ENCODE results near the gene LIPG.

LIPG gene

DNA sequence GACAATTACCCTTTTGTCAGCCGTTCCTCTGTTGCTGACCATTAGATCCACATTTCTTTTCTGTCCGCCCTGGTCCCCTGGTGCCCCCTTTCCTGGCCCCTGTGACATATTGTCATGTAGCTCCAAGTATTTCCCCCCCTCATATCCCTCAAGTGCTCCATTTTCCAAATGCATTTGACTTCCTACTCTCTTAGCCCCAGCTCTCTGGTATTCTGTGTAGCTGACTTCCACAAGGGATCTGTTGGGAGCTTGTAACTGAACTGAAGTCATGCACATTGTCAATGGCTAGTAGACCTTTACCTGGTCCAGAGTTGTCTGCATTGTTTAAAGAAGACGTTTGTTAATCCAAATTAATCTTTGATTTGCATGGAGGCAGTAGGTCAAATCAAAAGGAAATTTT, 34.8 kb downstream of the LIPG start:
- no peaks in the 10 kb centered on the region for H3K36me3 ChIP-seq (ENCODE audit: insufficient read depth, low read length)
- no peak overlapping the region for H3K9ac ChIP-seq (ENCODE audit: low read depth, low read length)
- H3K9me3 ChIP-seq (ENCODE audit: control insufficient read depth, insufficient read depth, low read length), result no peaks in the 10 kb centered on the region
- H3K4me1 ChIP-seq (ENCODE audit: insufficient read depth, low read length), result no peaks in the 10 kb centered on the region

DNA sequence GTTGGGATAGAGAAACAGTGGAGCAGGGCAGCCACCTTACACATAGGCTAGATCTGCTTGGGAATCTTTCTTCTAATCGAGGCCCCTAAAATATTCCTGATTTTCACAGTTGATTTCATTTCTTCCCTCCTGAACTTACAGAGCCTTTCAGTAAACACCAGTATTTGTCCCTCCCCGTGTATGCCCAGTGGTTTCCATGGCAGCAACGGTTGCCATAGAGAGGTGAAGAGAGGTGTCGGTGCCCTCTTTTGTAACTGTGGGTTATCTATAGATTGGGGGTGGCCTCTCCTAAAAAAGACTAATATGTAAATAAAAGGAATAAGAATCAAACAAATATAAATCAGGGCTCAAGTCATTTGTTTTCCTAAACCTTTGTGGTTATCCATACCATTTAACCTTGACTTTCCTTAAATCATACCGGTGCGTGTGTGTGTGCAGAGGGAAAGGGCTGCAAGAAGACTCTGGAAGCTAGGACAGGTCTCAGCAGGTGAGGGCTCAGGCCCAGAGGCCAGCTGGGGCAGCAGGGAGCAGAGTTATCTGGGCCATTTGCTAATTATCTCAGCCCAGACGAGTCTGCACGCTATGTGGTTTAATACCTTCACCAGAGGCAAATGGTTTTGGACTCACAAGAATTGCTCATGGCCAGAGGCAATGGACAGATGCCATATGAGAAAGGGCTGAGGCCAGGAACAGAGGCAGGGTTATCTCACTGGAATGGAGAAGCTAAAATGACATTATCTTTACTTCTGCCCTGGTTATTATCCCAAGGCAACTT, 35.5 kb downstream of the LIPG start:
- Histone ChIP-seq H3K9ac (ENCODE audit: low read depth, low read length) (no peak overlapping the region), H3K36me3 (ENCODE audit: insufficient read depth, low read length) (no peaks in the 10 kb centered on the region), H3K9me3 (ENCODE audit: control insufficient read depth, insufficient read depth, low read length) (no peaks in the 10 kb centered on the region), H3K4me1 (ENCODE audit: insufficient read depth, low read length) (no peaks in the 10 kb centered on the region)

DNA sequence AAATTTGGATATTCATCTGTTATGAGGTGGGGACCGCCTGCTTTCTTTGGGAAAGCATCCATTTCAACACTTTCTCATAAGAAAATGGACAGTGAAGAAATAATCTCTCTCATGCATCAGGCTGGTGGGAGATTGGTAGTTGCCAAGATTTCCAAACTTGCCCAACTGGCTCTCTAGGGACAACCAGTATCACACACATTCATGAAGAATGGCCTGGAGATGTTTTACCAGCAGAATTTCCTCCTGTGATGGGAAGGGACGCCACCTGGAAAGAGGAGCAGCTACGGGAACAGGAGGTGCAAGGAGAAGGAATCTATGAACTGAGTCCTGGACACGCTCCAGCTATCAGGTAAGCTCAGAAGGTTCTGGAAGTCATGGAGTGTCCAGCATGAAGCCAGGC, 39.4 kb downstream of the LIPG start:
- no peak overlapping the region for H3K9ac ChIP-seq (ENCODE audit: low read depth, low read length)
- H3K9me3 ChIP-seq (ENCODE audit: control insufficient read depth, insufficient read depth, low read length), result peaks cover 3% of the 10 kb centered on the region; the same call in 1 of the 2 replicates
- no peaks in the 10 kb centered on the region for H3K4me1 ChIP-seq (ENCODE audit: insufficient read depth, low read length)

DNA sequence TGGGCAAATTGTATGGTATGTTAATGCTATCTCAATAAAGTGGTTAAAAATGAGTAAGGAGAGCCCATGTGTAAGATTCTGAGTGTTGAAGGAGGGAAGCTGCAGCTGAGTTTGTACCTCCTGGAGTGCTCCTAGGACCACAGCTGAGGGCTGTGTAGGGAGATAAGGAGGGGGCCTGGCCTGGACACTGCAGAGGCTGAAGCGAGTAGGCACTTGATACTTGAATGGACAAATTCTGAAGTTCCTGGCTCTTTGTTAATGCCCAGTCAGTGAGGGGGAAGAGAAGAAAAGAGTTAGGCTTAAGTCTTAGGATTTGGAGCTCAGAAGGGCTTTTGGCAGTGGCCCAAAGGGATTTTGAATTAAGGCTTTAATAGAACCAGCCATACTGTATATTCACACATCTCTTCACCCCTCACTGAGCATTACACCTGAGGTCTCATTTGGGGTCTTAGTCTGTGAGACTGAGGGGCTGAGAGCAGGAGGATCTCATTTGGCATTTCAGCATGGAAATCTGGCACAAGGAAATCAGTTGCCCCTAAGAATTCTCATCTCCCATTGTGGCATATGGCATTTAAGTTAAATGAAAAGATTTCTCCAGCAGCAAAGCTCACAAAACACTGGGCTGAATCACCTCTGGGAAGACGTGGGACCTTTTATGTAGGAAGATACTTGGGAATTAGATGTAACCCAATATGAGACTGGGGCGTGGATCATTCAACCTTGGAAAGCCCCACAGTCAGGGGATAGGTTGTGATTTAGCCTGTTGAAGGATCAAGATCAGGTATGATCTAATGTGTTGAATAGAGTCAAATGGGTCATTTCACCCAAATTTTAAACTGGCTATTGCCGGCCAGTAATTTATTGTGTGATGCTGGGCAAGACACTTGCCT, 46.8 kb downstream of the LIPG start:
- Histone ChIP-seq H3K9ac (ENCODE audit: low read depth, low read length) (no peak overlapping the region), H3K4me1 (ENCODE audit: insufficient read depth, low read length) (peaks cover 9% of the 10 kb centered on the region), H3K9me3 (ENCODE audit: control insufficient read depth, insufficient read depth, low read length) (peaks cover 3% of the 10 kb centered on the region; the same call in 1 of the 2 replicates), H3K36me3 (ENCODE audit: insufficient read depth, low read length) (no peaks in the 10 kb centered on the region)

More for the DNA sequence above, 39.4 kb downstream of the LIPG start:
- H3K36me3 ChIP-seq (ENCODE audit: insufficient read depth, low read length), result no peaks in the 10 kb centered on the region

DNA sequence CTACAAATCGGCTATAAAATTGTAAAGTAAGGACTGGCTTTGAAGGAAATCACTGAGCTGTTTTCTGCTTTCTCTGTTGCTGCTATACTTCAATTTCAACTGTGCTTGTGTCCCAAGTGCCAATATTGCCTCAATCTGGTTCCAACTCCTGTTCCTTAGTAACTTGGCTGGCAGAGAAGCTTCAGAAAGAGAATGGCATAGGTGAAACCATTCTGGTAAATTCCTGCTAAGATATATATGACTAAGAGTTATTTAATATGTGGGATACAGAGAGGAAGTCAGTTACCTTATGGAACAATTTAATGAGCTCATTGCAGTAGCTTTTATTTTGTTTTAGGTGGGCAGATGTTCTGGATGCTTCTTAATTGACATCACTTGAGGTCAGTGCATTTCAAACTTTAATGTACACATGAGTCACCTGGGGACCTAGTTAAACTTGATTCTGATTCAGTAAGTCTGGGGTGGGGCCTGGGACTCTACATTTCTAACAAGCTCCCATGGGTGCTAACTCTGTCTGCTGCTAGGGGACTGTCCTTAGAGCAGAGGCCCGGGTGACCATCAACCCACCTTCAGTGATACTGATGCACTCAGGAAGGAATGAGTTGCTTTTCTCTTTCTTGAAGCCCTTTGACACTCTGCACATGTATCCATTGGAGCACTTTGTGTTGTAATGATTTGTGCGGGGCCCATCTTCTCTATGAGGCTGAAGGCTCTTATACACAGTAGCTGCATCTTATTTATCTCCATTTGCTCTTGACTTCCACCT, 47.6 kb downstream of the LIPG start:
- H3K36me3 ChIP-seq (ENCODE audit: insufficient read depth, low read length), result no peaks in the 10 kb centered on the region

DNA sequence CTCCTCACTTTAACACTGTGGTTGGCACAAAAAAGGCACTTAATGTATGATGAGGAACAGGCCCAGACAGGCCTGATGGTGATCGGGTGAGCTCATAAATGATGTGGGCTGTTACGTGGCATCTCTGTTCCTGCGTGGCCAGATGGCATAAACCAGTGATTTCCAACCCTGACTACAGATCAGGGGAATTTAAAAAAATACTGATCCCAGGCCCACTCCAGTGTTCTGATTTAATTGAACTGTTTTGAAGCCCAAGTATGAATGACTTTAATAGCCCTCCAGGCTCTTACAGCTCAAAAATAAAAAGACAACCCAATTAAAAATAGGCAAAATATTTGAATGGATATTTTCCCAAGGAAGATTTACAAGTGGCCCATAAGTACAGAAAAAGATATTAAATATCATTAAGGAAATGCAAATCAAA, 48.2 kb downstream of the LIPG start:
- H3K36me3 ChIP-seq (ENCODE audit: insufficient read depth, low read length), result no peaks in the 10 kb centered on the region
- peaks cover 16% of the 10 kb centered on the region for H3K4me1 ChIP-seq (ENCODE audit: insufficient read depth, low read length)
- no peak overlapping the region for H3K9ac ChIP-seq (ENCODE audit: low read depth, low read length)
- H3K9me3 ChIP-seq (ENCODE audit: control insufficient read depth, insufficient read depth, low read length), result peaks cover under 1% of the 10 kb centered on the region; the same call in 1 of the 2 replicates

More for the DNA sequence above, 47.6 kb downstream of the LIPG start:
- H3K9me3 ChIP-seq (ENCODE audit: control insufficient read depth, insufficient read depth, low read length), result peaks cover 3% of the 10 kb centered on the region; the same call in 1 of the 2 replicates
- no peak overlapping the region for H3K9ac ChIP-seq (ENCODE audit: low read depth, low read length)
- peaks cover 16% of the 10 kb centered on the region for H3K4me1 ChIP-seq (ENCODE audit: insufficient read depth, low read length)

DNA sequence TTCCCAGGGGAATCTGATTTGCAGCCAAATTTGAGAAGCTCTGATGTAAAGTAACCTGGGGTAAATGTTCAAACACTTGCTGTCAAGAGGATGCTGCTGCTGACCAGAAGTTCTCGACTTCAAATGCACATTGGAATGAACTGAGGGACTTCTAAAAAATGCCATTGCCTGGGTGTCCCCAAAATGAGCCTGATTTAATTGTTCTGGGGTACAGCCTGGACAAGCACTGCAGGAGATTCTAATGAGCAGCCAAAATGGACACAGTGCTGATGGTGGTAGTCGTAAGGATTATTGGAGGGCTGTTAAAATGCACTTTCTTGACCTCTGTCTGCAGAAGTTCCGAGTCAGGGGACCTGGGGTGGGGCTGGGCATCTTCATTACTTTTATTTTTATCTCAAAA, 49.5 kb downstream of the LIPG start:
- Histone ChIP-seq H3K9me3 (ENCODE audit: control insufficient read depth, insufficient read depth, low read length) (no peaks in the 10 kb centered on the region), H3K36me3 (ENCODE audit: insufficient read depth, low read length) (no peaks in the 10 kb centered on the region), H3K9ac (ENCODE audit: low read depth, low read length) (no peak overlapping the region), H3K4me1 (ENCODE audit: insufficient read depth, low read length) (peaks cover 16% of the 10 kb centered on the region)

DNA sequence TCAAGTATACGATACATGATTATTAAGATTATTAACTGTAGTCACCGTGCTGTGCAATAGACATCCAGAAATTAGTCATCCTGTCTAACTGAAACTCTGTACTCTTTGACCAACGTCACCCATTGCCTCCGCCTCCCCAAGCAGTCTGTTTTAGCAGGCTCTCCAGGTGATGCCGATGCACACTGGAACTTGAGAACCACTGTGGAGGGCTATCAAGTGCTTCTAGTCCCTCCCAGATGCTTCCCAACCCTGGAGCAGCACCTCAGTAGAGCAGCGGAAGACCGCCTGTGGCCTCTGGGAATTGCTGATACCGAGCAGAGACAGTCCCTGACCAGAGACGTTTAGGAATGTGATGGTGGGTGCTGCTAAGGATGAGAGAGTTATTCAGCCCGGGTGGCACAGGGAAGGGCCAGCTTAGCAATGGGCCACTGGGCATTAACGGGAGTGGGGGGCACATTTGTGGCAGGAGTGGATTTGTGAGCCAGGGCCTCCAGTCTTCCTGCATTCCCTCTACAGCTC, 50.7 kb downstream of the LIPG start:
- no peak overlapping the region; the same call in 1 of the 2 replicates for H3K9ac ChIP-seq (ENCODE audit: low read depth, low read length)
- H3K36me3 ChIP-seq (ENCODE audit: insufficient read depth, low read length), result no peaks in the 10 kb centered on the region

DNA sequence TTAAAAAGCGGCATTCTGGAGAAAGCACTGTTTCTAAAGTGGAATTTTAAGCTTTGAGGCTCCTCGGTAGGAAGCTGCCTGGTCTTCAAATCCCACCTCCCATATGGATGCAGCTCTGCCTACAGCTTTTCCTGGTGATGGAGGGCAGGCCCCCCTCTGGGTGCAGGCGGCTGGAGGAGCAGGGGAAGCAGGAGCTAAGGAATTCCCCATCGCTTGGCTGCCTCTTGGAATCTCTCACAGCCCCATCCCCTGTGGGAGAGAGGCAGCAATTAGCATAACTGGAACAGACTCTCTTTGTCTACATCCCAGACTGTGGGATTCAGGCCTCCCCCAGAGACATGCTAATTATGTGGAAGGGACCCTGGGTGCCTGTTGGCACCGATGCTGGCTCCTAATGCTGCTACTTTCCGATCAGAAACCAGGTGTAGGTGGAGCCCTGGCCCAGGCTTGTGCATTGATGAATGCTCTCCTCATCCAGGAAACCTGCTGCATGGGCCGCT, 51.3 kb downstream of the LIPG start:
- Histone ChIP-seq H3K9me3 (ENCODE audit: control insufficient read depth, insufficient read depth, low read length) (no peaks in the 10 kb centered on the region), H3K36me3 (ENCODE audit: insufficient read depth, low read length) (no peaks in the 10 kb centered on the region), H3K9ac (ENCODE audit: low read depth, low read length) (peak overlapping the region; percentile 15; the same call in 1 of the 2 replicates), H3K4me1 (ENCODE audit: insufficient read depth, low read length) (peaks cover 16% of the 10 kb centered on the region)

More for the DNA sequence above, 50.7 kb downstream of the LIPG start:
- H3K4me1 ChIP-seq (ENCODE audit: insufficient read depth, low read length), result peaks cover 16% of the 10 kb centered on the region
- H3K9me3 ChIP-seq (ENCODE audit: control insufficient read depth, insufficient read depth, low read length), result no peaks in the 10 kb centered on the region

DNA sequence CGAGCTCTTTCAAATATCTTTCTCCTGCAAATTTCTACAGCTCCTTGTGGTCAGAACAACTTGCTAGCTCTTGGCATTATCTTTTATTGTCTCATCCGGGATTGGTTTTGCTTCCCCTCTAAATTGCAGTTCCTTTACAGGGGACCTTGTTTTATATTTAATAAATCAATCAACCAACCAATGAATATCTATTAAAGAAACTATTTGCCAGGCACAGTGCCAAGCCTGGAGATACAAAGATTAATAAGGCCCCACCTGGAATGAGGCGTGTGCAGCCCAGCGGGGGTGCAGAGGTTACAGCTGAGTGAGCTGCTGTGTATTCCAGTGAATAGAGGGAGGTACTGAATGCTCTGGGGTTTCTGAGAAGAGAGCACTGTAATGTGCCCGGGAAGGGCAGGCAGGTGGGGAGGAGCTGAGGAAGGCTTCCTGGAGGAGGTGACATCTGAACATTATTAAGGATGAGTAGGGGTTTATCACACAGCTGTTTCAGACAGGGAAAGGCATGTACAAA, 51.8 kb downstream of the LIPG start:
- Histone ChIP-seq H3K4me1 (ENCODE audit: insufficient read depth, low read length) (peaks cover 16% of the 10 kb centered on the region), H3K9ac (ENCODE audit: low read depth, low read length) (peak overlapping the region; percentile 15; the same call in 1 of the 2 replicates), H3K9me3 (ENCODE audit: control insufficient read depth, insufficient read depth, low read length) (no peaks in the 10 kb centered on the region), H3K36me3 (ENCODE audit: insufficient read depth, low read length) (no peaks in the 10 kb centered on the region)

DNA sequence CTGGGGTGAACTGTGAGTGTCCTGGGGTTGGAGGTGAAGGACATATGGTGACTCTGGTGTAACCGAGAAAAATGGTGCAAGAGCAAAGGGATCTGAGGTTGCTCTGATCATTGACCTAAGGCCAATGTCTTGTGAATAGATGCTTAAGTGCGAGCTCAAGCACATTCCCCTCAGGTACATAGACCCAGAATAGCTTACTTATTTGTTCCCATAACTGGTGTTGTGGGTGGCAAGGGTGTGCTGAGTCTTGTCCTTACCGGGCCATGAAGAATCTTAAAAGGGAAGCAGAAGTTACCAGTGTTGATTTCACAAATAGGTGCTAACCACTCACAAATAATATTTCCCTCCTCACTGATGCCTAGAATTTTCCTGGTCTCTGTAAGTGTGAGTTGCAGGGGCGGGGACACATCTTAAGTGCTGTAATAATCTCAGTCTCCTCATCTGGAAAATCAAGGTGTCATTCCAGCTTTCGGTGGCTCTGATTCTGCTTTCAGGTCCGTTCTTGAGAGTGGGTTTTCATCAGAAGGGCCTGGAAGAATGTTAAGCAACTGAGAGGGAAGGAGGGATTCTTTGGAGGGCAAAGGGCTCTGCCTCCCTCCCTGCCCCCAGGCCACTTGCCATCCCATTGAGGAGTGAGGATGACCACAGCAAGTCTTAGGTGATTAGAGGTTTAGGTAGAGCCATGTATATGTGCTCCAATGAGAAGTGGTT, 54.9 kb downstream of the LIPG start:
- no peak overlapping the region for H3K9ac ChIP-seq (ENCODE audit: low read depth, low read length)
- H3K36me3 ChIP-seq (ENCODE audit: insufficient read depth, low read length), result no peaks in the 10 kb centered on the region
- H3K4me1 ChIP-seq (ENCODE audit: insufficient read depth, low read length), result peaks cover 16% of the 10 kb centered on the region
- no peaks in the 10 kb centered on the region for H3K9me3 ChIP-seq (ENCODE audit: control insufficient read depth, insufficient read depth, low read length)

DNA sequence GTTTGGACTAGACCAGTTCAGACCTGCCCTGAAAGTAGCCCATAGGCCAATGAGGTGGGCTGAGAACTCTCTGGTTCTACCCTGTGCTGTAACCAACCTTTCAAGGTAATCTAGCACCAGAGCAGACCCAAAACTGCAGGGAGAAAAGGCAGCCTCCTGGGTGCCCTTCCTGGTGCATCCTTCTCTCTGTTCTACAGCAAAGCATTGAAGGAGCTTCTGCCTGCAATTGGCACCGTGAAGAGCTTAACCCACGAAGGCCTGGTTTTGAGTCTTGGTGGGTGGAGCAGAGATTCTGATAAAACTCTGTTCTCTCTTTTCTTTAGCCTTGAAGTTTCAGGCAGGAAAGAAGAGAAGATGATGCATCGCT, 55.5 kb downstream of the LIPG start:
- H3K4me1 ChIP-seq (ENCODE audit: insufficient read depth, low read length), result peaks cover 16% of the 10 kb centered on the region
- H3K9ac ChIP-seq (ENCODE audit: low read depth, low read length), result no peak overlapping the region
- no peaks in the 10 kb centered on the region for H3K36me3 ChIP-seq (ENCODE audit: insufficient read depth, low read length)
- no peaks in the 10 kb centered on the region for H3K9me3 ChIP-seq (ENCODE audit: control insufficient read depth, insufficient read depth, low read length)

DNA sequence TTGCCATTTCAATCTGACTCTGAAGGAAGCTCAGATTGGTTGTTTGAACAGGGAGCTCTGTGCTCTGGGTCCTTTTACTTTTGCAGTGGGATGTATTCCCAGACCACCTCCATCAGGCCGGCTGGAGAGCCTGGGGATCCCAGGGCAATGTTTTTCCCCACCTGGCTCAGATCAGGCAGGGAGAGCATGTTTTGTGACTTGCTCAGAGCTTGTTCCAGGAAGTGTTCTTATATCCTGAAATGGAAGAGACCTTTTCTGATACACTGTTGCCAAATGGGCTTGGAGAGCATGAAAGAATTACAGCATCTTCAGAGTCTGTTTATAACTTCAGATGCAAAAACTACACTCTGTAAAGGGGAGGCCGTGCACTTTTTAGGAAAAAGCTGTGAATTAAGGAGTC, 56.0 kb downstream of the LIPG start:
- Histone ChIP-seq H3K9ac (ENCODE audit: low read depth, low read length) (no peak overlapping the region), H3K36me3 (ENCODE audit: insufficient read depth, low read length) (no peaks in the 10 kb centered on the region), H3K9me3 (ENCODE audit: control insufficient read depth, insufficient read depth, low read length) (no peaks in the 10 kb centered on the region), H3K4me1 (ENCODE audit: insufficient read depth, low read length) (peaks cover 12% of the 10 kb centered on the region)

Measured in ES-I3 (cell line).